Activated CD4-positive, alpha-beta T cell treated with anti-CD3 and anti-CD28 coated beads, Interleukin-2, Interleukin-4, amounts not matched to agents 100 ng/mL and 50 ng/mL, durations not matched to agents 16 hours and 8 hours (primary cell): Measurements from ENCODE around the gene ERC1.

Experiments
- DNase-seq: peaks from one replicate; pipeline ENCODE4 v3.0.0-alpha.2; 2020; ENCODE audit warnings: low spot score

ERC1 gene

DNA sequence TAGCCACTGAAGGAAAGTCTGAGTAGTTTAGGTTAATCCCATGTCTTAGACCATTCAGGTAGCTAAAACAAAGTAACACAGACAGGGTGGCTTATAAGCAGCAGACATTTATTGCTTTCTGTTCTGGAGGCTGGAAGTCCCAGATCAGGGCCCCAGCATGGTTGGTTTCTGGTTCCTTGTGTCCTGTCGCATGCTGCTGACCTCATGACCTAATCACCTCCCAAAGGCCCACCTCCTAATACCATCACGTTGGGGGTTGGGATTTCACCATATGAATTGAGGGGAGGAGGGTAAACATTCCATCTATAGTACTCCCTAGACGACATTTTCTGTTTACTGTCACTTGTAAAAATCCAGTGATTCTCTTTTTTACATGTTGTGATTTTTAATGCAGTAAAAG is 454.8 kb downstream of the ERC1 start:
- no peak for DNase-seq

DNA sequence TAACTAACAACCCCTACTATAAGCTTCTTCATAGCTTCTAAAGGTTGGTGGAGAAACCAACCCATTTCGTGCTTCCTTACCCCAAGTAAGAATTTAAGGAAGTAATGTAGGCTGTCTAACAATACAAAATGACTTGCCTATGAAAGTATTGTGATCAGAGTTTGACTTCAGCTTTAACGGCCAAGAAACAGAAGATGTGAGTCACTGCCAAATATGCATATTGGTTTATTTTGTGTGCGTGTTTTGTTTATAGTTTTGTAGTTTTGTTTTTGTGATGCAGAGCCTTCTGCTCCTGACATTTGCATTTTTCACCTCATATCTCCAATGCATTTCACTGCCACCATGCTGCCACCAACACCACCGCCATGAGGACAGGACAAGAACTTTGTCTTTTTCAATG is 457.3 kb downstream of the ERC1 start:
- DNase-seq: no peak

DNA sequence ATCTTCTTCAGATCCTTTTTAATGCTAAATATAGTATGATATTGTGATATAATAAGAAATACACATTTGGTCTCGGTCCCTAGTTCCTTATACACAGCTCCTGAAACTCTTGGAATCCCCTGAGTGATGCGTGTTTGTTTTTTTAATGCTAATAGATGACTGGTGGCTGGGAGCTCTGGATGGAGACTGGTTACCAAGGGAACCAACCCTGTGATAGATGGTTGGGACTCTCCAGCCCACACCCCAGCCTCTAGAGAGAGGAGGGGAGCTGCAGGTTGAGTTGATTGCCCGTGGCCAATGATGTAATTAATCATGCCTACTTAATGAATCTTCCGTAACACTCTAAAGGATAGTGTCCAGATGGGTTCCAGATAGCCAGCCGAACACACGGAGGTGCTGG is 462.8 kb downstream of the ERC1 start:
- DNase-seq: no peak

DNA sequence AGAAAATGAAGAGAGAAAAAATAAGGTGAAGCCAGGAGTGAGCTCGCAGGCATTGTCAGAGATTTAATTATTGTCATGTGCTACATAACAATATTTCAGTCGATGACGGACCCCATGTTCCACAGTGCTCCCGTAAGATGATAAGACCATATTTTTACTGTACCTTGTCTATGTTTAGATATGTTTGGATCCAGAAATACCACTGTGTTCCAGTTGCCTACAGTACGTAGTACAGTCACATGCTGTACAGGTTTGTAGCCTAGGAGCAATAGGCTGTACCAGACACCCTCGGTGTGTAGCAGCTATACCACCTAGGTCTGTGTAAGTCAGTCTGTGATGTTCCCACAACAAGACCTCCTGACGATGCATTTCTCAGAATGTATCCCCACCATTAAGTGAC is 465.9 kb downstream of the ERC1 start:
- DNase-seq: no peak

DNA sequence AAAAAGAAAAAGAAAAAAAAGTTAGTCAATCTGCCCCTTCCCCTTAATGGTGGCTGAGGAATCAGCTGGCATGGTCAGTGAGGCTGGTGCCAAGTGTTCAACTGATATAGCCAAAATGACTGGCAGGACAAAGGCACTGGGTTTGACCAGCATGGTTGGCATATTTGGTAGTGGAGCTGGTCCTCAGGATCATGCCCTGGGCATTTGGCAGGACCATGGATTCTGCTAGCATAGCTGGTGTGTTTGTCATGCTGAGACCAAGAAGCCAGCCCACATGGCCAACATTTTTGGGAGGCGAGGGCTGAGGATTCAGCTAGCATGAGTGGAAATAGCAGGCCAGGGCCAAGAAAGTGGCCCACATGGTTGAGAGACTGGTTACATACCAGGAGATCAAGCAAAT is 466.9 kb downstream of the ERC1 start:
- no peak for DNase-seq

DNA sequence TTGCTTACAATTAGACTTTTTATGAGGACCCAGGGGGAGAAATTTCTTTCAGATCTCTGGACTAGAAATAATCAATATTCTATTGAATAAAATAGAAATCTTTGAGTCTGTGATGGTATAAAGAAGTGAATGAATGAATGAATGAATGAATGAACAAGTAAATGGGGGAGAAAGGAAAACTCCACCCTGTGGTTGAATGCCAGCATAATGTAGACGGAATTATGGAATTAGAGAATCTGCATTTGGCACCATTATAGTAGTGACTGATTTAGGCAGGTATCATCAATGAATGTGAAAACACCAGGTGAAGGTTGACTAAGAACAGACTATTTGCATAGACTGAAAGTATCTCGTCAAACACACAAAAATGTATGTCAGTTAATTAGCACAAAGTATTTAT is 468.3 kb downstream of the ERC1 start:
- no peak for DNase-seq

DNA sequence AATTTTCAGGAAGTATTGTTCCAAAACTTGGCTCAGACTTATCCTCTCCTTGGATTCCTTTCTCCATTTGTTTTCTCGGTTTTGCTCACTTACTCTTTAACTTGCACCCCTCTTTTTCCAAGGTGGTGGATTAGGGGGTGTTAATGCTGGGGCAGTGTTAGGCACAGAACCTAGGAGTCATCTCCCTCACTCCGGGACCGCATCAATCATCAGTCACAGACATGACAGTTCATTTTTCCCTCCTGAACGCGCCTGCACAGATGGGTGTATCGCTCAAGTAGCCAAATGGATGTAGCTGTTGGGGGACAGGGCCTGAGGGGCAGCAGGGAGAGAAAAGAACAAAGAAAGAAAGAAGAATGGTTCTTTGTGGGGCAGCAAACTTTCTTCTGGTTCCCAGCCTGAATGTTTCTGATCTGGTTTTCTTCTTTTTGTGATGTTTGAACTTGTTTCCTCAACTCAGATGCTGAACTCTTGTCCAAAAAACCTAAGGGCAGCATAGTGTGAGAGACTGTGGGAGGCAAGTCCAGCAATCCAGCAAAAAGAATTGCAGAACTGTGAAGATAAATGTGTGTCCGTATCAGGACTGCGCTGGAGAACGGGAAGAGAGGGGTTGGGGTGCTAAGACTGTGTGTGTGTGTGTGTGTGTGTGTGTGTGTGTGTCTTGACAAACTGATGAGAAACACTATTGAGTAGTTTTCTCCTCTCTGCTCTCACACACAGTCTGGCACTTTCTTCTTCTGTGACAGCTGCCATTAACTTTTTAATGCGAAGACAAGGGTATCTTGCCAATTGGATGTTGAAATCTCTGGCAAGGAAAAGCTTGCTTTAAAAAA is 472.3 kb downstream of the ERC1 start:
- DNase-seq: no peak

DNA sequence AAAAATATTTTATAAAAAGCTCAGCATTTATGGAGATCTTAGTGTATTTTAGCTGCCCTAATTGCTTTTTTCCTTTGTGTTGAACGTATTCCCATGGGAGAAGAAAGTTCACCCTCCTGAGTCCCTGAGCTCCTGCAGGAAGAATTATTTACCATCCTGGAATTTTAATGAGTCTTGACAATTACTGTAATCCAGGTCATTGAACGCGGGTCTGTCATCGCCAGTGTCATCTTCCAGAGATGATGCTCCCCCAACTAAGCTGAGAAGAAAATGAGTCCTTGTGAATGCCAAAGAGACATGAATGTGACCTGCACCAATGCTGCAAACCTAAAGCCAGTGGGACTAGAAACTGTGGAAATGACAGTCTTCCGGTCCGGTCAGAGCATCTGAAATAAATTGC is 473.9 kb downstream of the ERC1 start:
- no peak for DNase-seq

DNA sequence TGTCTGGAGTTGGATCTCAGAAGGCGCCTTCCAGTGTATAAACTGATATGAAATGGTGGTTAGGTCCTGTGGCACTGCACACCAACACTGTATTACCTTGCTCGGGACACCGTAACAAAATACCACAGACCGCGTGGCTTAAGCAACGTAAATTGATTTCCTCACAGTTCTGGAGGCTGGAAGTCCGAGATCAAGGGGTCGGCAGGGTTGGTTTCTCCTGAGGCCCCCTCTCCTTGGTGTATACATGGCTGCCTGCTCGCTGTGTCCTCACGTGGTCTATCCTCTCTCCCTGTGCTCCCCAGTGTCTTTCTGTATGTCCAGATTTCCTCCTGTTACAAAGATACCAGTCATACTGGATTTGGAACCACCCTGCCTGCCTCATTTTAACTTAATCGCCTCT is 475.0 kb downstream of the ERC1 start:
- no peak for DNase-seq

DNA sequence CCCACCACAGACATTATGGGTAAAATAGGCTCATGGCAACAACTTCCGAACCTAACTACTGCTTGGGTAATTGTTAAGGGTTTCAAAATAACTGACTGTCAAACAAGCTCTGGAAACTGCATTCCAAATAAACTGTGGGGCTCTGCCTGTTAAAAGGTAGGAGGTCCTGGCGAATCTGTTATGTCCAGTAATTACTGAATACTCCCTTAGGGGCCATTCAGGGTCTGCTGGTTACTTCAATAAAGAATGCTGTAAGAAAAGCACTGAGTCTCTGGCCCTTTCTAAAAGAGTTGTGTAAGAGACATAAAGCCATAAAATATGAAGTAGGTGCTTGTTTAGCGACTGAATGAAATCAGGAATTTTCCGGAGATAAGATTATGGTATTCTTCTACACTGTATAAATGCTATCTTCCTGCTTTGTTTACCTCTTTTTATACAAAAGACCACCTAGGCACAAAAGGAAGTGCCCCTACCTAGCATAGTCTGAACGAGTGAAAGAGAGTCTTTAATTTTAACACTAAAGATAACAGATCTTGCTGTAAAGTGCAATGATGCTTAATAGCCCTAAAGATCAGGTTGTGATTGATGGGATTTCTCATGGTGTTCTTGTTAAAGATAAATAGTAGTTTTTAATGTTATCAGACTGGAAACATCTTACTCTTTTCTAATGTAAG is 475.6 kb downstream of the ERC1 start:
- no peak for DNase-seq

DNA sequence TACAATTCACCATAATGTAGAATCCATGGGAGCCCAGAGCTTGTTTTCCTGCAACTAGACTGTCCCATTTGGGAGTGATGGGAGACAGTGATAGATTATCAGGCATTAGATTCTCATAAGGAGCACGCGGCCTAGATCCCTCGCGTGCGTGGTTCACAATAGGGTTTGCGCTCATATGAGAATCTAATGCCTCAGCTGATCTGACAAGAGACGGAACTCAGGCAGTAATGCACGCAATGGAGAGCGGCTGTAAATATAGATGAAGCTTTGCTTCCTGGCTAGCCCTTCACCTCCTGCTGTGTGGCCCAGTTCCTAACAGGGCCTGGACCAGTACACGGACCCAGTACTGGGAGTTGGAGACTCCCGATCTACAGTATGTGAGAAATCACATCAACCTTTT is 476.7 kb downstream of the ERC1 start:
- no peak for DNase-seq

DNA sequence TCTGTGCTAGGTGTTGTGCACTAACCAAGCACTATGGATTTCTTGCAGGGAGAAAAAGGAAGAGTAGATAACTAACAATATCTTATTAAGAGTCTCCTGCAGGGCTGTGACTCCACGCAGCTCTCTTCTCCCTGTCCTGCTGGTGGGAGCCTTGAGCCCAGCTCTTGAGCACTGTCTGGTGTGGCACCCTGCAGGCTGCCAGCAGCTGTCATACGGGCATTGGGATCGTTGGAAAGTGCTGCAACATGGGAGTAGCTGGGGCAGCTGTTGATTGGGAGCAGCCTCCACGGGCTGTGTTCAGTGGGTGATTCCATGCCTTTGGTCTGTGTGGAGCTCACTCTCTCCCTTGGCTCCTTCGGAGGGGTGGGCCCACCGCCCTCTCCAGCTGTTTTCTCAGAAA is 478.0 kb downstream of the ERC1 start:
- DNase-seq: no peak

DNA sequence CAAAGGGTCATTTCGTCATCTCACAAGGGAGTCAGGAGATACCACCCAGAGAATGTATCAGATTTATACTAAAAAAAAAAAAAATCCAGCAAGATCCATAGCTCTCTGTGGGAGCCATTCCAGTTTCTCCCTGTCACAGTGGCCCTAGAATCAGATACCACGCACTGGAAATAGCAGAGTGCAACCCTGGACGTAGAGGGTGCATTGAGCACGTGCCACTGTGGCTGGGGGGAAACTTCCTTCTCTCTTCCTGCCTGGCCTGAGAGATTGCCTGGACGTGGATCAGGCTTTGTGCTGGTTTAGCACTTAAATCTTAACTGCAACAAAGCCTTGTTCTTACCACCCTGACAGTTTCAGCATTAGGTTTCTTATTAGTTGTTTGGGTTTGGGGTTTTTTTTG is 479.0 kb downstream of the ERC1 start:
- no peak for DNase-seq

DNA sequence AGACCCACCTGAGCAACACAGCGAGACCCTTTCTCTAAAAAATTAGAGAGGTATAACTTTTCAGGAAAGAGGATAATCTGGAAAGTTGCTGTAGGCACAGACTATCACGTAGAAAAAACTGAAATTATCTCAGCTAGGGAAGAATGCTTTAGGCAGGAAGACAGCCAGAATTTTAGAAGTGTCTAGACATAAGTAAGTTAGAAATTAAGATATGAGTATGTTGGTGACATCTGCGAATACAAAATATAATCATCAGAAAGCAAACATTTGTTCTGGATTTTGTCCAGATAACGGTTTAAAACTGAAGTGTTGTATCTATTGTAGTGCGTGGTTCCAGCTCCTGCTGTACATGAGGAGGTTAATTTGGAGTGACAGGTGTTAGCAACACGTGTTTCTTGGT is 480.2 kb downstream of the ERC1 start:
- no peak for DNase-seq

DNA sequence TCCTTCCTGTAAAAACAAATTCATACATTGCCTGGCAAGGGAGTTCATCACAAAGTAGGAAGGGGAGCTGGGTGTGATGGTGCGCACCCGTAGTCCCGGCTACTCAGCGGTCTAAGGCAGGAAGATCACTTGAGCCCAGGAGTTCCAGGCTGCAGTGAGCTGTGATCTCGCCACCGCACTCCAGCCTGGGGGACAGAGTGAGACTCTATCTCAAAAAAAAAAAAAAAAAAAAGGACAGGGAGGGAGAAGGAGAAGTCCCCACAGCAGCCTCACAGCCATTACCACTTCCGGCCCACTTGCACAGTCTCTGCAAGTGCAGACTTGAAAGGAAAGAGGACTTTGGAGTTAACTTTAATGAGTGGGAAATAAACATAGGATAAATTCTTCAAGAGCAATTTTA is 482.4 kb downstream of the ERC1 start:
- peak; percentile 68 for DNase-seq

DNA sequence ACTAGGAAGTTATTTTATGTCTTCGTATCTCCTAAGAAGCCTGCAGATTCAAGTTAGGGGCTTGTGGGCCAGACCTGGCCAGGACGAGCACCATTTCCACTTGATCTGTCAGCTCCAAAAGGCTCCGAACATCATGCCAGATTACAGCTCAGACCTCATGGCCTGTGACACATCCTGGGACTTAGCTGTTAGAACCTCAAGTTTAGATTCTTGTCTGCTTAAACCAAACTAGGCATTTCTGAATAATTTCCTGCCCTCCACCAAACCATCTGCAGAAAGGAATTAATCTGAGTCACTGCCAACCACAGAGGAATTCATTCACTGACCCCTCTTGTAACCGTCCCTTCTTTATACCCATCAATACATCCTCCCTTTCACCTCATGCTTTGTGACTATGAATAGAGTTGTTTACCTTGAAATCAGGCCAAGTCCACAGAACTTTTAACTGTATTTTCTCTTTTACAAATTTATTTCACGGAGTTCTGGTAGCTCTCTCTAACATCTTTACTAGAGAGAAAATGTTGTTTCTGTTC is 483.1 kb downstream of the ERC1 start:
- peak; percentile 92 for DNase-seq

DNA sequence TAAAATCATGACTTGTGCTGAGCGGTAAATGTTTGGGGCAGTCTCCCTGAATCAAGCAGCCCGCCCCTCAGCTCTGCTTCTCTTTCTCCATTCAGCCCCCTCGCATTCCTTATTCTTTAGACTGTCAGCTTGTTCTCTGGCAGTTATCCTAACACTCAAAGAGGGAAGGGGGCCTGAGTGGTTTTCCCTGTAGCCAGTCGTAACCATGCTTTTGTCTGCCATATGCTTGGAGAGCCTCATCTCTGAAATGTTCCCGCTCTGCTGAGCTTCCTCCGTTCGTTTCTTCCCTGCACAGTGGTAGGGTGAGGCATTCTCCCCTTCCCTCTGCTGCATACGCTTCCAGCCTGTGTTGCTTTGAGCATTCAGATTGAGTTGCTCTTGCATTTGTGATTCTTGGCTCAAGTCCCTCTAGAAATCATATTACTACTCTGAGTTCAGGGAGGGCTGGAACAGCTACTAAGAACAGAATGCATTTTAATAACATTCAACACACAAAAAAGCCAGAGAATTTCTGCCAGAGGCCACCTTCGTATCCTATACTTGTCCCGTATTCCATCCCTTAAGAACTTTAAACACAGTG is 483.6 kb downstream of the ERC1 start:
- DNase-seq: no peak

DNA sequence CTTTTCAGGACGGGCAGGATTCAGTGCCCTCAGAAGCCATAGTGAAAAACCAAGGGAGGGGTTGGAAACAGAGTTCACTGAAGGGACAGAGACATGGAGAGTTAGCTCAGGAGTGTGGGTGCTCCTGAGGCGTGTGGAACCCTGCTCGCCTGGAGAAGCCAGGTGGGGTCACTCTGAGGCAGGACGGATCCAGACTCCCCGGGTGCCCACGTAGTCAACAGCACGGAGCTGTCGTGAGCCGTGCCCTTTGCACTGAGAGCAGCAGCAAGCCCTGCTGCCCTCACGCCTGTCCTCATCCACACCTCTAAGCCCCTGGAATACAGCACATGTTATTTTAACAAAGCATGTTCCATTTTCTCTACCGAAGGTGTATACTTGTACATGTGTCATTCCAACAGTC is 488.6 kb downstream of the ERC1 start:
- DNase-seq: no peak

DNA sequence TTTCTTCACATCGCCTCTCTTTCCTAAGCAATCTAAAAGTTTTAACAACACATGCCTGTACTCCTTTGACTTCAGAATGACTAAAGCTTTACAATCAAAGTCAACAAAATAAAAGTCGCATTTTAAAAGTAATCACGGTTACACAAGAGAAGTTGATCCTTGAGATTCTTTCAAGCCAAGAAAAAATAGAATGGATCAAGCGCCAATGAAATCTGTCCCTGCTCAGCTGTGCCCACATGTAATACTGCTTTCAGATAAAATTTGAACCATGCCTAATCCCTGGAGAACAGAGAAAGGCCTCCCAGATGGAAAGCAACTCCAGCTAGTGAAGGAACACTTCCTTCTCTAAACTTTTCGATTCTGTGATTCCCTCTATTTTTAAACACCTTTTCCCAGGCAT is 490.3 kb downstream of the ERC1 start:
- no peak for DNase-seq

DNA sequence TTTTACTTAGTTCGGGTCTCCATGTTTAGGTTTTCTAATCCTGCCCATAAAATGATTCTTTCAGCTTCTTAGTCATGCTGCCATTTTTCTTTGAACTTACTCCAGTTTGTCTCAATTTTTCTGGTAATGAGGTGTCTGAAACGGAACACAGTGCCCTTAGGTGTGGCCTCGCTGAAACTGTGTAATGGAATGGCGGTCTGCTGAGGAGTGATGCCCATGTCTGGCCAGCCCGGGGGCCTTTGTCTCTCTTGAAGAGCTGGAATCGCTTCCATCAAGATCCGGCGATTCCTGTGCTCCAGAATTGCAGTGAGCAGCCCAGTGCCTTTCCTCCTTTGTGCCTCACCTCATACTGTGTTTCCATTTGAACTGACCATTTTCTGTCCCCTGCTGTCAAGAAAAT is 490.9 kb downstream of the ERC1 start:
- no peak for DNase-seq

DNA sequence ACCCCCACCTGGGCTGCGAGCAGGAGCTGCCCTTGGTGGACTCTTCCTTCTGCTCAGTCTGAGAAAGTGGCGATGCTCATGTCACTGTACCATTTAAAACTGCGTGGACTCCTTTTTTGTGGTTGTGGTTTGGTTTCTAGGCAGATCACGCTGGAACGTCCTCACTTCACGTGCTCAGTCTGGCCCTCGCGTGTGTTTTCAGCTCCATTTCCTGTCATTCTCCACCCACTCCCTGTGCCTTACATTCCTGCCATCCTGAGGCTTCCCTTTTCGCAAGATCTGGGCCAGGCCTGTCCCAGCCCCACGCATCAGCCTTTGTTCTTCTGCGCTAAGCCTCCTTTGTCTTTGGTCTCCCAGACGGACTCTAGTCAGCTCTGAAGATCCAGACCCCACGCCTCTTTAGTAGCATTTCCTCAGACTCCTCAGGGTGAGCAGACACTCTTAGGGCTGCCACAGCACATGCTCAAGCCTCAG is 497.9 kb downstream of the ERC1 start:
- no peak for DNase-seq

DNA sequence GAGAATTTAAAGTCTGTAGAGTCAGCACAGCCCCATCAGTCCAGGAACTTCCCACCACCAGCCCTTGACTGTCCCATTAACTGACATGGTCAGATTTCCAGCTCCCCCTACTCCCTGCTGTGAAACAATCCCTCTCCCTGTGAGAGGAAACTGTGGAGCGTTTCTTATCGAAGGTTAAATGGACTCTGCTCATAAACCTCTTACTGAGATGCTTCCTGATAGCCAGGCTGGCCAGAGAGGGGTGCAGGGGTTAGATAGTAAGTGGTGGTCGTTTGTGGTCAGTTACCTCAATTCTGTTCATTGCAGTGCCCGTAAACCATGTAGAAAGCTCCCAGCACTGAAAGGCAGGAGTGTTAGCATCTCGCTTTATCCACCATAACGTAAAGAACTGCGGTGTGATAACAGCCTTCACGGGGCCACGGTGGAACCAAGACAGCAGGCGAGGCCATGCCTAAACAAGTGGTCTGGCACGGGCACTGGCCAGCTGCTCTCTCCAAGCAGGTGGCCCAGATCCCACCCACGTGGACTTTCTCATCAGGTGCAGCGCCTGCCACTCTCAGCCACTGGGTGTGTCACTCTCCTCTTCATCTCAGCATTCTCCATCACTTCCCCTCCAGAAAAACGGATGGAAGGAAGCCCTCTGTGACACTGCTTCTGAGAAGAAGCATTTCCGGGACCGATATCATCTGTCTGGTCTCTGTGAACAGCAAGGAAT is 501.1 kb downstream of the ERC1 start:
- no peak for DNase-seq
